Calu3 (cell line): ENCODE measurements around the gene ZNF784. TPM values are rescaled to one million over a fixed set of nuclear protein-coding genes. Genes with fewer than 3 reads are reported as not detected.

Source experiments
- BruUV-seq: library from RNA; stranded (reverse); fragments of 400-500 nt; replicated peaks from 2 replicates; lab custom pipeline; 2021; lab: Mats Ljungman, UMichigan
- CTCF ChIA-PET: fragments of 300-600 bp; sonication (Branson Sonifier 250); formaldehyde crosslinking; loops from one replicate; lab custom pipeline; 2022; ENCODE audit warnings: antibody characterized with exemption; lab: Charles Lee
- DNase-seq: peaks from one replicate; pipeline ENCODE4 v3.0.0; 2022
- H3K27ac Mint-ChIP-seq: one replicate; pipeline ENCODE4 v1.8.0; 2022; ENCODE audit warnings: mixed read lengths; ENCODE audit not compliant: unreplicated experiment
- H3K27me3 Mint-ChIP-seq: one replicate; pipeline ENCODE4 v1.8.0; 2022; ENCODE audit warnings: mixed read lengths; ENCODE audit not compliant: unreplicated experiment
- H3K36me3 Mint-ChIP-seq: one replicate; pipeline ENCODE4 v1.8.0; 2022; ENCODE audit warnings: mild to moderate bottlenecking, moderate library complexity, mixed read lengths; ENCODE audit not compliant: insufficient read depth, unreplicated experiment
- H3K4me1 Mint-ChIP-seq: one replicate; pipeline ENCODE4 v1.8.0; 2022; ENCODE audit warnings: mild to moderate bottlenecking, low read depth, mixed read lengths; ENCODE audit not compliant: unreplicated experiment
- H3K4me3 Mint-ChIP-seq: one replicate; pipeline ENCODE4 v1.8.0; 2022; ENCODE audit warnings: mild to moderate bottlenecking, low read depth, moderate library complexity, mixed read lengths; ENCODE audit not compliant: unreplicated experiment
- H3K9me3 Mint-ChIP-seq: one replicate; pipeline ENCODE4 v1.8.0; 2022; ENCODE audit warnings: low read depth, mixed read lengths; ENCODE audit not compliant: unreplicated experiment
- CTCF ChIP-seq: fragments of 200-600 bp; IDR thresholded peaks from one replicate; pipeline ENCODE4 v1.8.0; 2022; ENCODE audit warnings: antibody characterized with exemption; ENCODE audit not compliant: unreplicated experiment
- intact Hi-C: fragments of 100-400 bp; cut with micrococcal nuclease; formaldehyde crosslinking; loops from one replicate; pipeline ENCODE4 v1.10.0; 2022; ENCODE audit not compliant: unreplicated experiment
- total RNA-seq: library from RNA; stranded (reverse); gene quantifications from 2 replicates; pipeline ENCODE4 v1.2.3, GENCODE V29; 2022

ZNF784 gene
- total RNA-seq, 1 experiment from 2014 or later: 6.0 TPM

DNA sequence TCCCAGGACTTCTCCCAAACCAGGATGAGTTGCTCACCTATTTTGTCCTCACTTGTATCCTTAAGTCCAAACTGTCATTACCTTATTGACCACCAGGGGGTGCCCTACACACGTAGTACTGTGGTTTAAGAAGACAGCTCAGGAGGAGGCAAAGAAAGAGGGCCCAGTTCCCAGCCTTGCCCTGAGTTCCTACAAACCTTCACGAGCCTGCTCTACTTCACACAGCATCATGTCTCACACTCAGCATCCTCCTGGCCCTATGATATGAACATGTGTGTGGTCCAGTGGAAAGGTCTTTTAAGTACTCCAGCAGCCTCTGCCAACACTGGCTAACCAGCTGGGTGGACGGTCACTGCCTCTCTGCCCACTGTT is 8.1 kb upstream of the ZNF784 start:
- no peaks in the 10 kb centered on the region for H3K9me3 Mint-ChIP-seq
- DNase-seq: peak; percentile 94
- peak overlapping the region; percentile 22 for H3K4me3 Mint-ChIP-seq
- peaks cover 42% of the 10 kb centered on the region for H3K36me3 Mint-ChIP-seq
- H3K4me1 Mint-ChIP-seq: peaks cover 32% of the 10 kb centered on the region
- peak; percentile 63 for TF ChIP-seq CTCF
- BruUV-seq: no TSS peak
- H3K27me3 Mint-ChIP-seq: no peaks in the 10 kb centered on the region
- no peak overlapping the region for H3K27ac Mint-ChIP-seq
- intact Hi-C loops: loop anchor here (5.0 to 10.0 kb wide), 3 partner anchors 165 to 488 kb away; partner anchors contain the start of genes RPL28, TMEM238 and TNNT1
- CTCF ChIA-PET: interaction anchor here (0.6 to 2.4 kb wide), 17 partner anchors 8 to 701 kb away, joined by 3 to 15 read pairs (median 7); partner anchors contain the start of genes FIZ1, ISOC2, U2AF2 and ZNF784

- Mint-ChIP-seq H3K9me3 (no peaks in the 10 kb centered on the region), H3K27me3 (no peaks in the 10 kb centered on the region), H3K4me1 (peaks cover 21% of the 10 kb centered on the region), H3K27ac (no peak overlapping the region), H3K4me3 (no peak overlapping the region), H3K36me3 (peaks cover 19% of the 10 kb centered on the region)
- no TSS peak for BruUV-seq
- CTCF ChIA-PET: interaction anchor here (0.6 to 1.3 kb wide), 3 partner anchors 8 to 485 kb away, joined by 3 to 4 read pairs (median 4); partner anchors contain the start of gene FIZ1
- intact Hi-C loops: no loop called here
- TF ChIP-seq CTCF: no peak
- no peak for DNase-seq
Measured at GRCh38 chr19:55626350-55626749, 2.0 kb upstream of the ZNF784 start.

- intact Hi-C loops: no loop called here
- TF ChIP-seq CTCF: no peak
- Mint-ChIP-seq H3K27ac (peak overlapping the region; percentile 95), H3K27me3 (no peaks in the 10 kb centered on the region), H3K4me3 (peak overlapping the region; percentile 92), H3K9me3 (no peaks in the 10 kb centered on the region), H3K4me1 (peaks cover 19% of the 10 kb centered on the region), H3K36me3 (peaks cover 30% of the 10 kb centered on the region)
- BruUV-seq: TSS peak; percentile 64
- CTCF ChIA-PET: interaction anchor here (0.6 to 1.6 kb wide), 18 partner anchors 7 to 1436 kb away, joined by 3 to 16 read pairs (median 4); partner anchors contain the start of genes FIZ1 and MBOAT7
- DNase-seq: no peak
Measured at GRCh38 chr19:55625004-55625326, 599 bp upstream of the ZNF784 start.

DNA sequence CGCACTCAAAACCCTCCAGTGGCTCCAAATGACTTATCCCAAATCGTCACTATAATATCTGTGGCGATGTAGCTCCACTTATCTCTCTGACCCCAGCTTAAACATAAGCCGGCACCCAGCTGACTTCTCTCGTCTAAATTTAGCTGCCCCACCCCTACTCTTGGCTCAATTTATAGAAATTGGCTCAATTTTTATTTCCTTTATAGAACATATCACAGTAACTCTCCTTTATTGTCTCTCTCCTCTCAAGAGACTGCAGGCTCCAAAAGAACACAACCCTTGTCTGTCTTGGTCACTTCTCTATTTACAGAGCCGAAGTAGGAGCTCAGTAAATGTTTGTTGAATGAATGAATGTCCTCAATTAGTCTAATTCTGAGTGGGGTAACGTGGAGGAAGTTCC is 805 bp downstream of the ZNF784 start:
- H3K36me3 Mint-ChIP-seq: peaks cover 36% of the 10 kb centered on the region
- H3K27ac Mint-ChIP-seq: peak overlapping the region; percentile 95
- peak overlapping the region; percentile 92 for H3K4me3 Mint-ChIP-seq
- no peaks in the 10 kb centered on the region for H3K27me3 Mint-ChIP-seq
- DNase-seq: no peak
- intact Hi-C loops: no loop called here
- H3K9me3 Mint-ChIP-seq: no peaks in the 10 kb centered on the region
- TSS peak; percentile 76 for BruUV-seq
- CTCF ChIA-PET: interaction anchor here (1.4 kb wide), 1 partner anchor 9 kb away, joined by 10 read pairs; no protein-coding TSS in a partner anchor
- H3K4me1 Mint-ChIP-seq: peaks cover 19% of the 10 kb centered on the region
- no peak for TF ChIP-seq CTCF
